GM21367 (cell line): Measurements from ENCODE around the gene NCAM1.

Experiments
- ATAC-seq: cut with Tn5 transposase; IDR thresholded peaks from one replicate; pipeline ENCODE4 v1.9.1; 2021; ENCODE audit not compliant: unreplicated experiment

The NCAM1 gene

GRCh38 chr11:113248702-113249490 is 287.7 kb downstream of the NCAM1 start:
- no peak for ATAC-seq

- ATAC-seq = no peak
Observed at GRCh38 chr11:113249491-113249763, 288.2 kb downstream of the NCAM1 start.

GRCh38 chr11:113249786-113250185 is 288.6 kb downstream of the NCAM1 start:
- ATAC-seq = no peak

- ATAC-seq = no peak
Observed at GRCh38 chr11:113251281-113251680, 290.1 kb downstream of the NCAM1 start.

- ATAC-seq = no peak
Observed at GRCh38 chr11:113253406-113253805, 292.2 kb downstream of the NCAM1 start.

- no peak for ATAC-seq
Observed at GRCh38 chr11:113255096-113255495, 293.9 kb downstream of the NCAM1 start.

GRCh38 chr11:113255741-113256140 is 294.5 kb downstream of the NCAM1 start:
- no peak for ATAC-seq

GRCh38 chr11:113256431-113257202 is 295.4 kb downstream of the NCAM1 start:
- no peak for ATAC-seq

- no peak for ATAC-seq
Observed at GRCh38 chr11:113260096-113260425, 298.8 kb downstream of the NCAM1 start.

GRCh38 chr11:113260541-113260940 is 299.3 kb downstream of the NCAM1 start:
- ATAC-seq = no peak

GRCh38 chr11:113261709-113262475 is 300.7 kb downstream of the NCAM1 start:
- no peak for ATAC-seq

GRCh38 chr11:113262594-113262993 is 301.4 kb downstream of the NCAM1 start:
- no peak for ATAC-seq

- no peak for ATAC-seq
Observed at GRCh38 chr11:113263458-113264259, 302.4 kb downstream of the NCAM1 start.

GRCh38 chr11:113265362-113265761 is 304.1 kb downstream of the NCAM1 start:
- no peak for ATAC-seq

GRCh38 chr11:113267493-113267892 is 306.3 kb downstream of the NCAM1 start:
- no peak for ATAC-seq

GRCh38 chr11:113269096-113269495 is 307.9 kb downstream of the NCAM1 start:
- no peak for ATAC-seq

GRCh38 chr11:113269636-113270035 is 308.4 kb downstream of the NCAM1 start:
- no peak for ATAC-seq

GRCh38 chr11:113270080-113270479 is 308.9 kb downstream of the NCAM1 start:
- no peak for ATAC-seq

- no peak for ATAC-seq
Observed at GRCh38 chr11:113271551-113272245, 310.5 kb downstream of the NCAM1 start.

- no peak for ATAC-seq
Observed at GRCh38 chr11:113272281-113272680, 311.1 kb downstream of the NCAM1 start.
